ENCODE results near the gene FAM229B. TPM values are rescaled to one million over a fixed set of nuclear protein-coding genes. Genes with fewer than 3 reads are reported as not detected.

The FAM229B gene
- total and polyA plus RNA-seq, 11 donors: 28.6 to 85.8 (median 54.8) TPM

- Histone ChIP-seq H3K27ac (no peak overlapping the region), H3K36me3 (peaks cover 0 to 6% (median 0%) of the 10 kb centered on the region in 9 donors), H3K27me3 (no peaks in the 10 kb centered on the region), H3K4me3 (no peak overlapping the region), H3K4me1 (peaks cover 0 to 7% (median 0%) of the 10 kb centered on the region in 12 donors), H3K9me3 (no peaks in the 10 kb centered on the region)
- ATAC-seq: no peak
- intact Hi-C loops (cut with DNase I): no loop called here
- DNase-seq: no peak
- TF ChIP-seq POLR2A (IDR thresholded peaks at IDR 0.05) (no peak), CTCF (IDR thresholded peaks at IDR 0.05) (no peak)
- WGBS, 4 donors: 86 to 90% (median 88%) methylated on average over 3 of the region's 3 CpGs
Observed at GRCh38 chr6:112062966-112063365, 24.4 kb upstream of the FAM229B start.

GRCh38 chr6:112065426-112065986 is 21.9 kb upstream of the FAM229B start:
- Histone ChIP-seq H3K4me1 (peaks cover 0 to 7% (median 0%) of the 10 kb centered on the region in 12 donors), H3K36me3 (peaks cover 0 to 32% (median 15%) of the 10 kb centered on the region in 9 donors), H3K27me3 (no peaks in the 10 kb centered on the region), H3K4me3 (no peak overlapping the region), H3K9me3 (no peaks in the 10 kb centered on the region), H3K27ac (no peak overlapping the region)
- 59 to 76% (median 69%) methylated on average over 6 of the region's 6 CpGs for WGBS, 4 donors
- intact Hi-C loops (cut with DNase I): no loop called here
- ATAC-seq: peak in 1 of 4 donors; percentile 16
- DNase-seq: no peak
- no peak for TF ChIP-seq POLR2A (IDR thresholded peaks at IDR 0.05)
- no peak for TF ChIP-seq CTCF (IDR thresholded peaks at IDR 0.05)

GRCh38 chr6:112066606-112067005 is 20.8 kb upstream of the FAM229B start:
- WGBS, 4 donors: 81 to 86% (median 82%) methylated on average over 3 of the region's 3 CpGs
- DNase-seq (no peak), ATAC-seq (no peak)
- TF ChIP-seq POLR2A (IDR thresholded peaks at IDR 0.05) (no peak), CTCF (IDR thresholded peaks at IDR 0.05) (no peak)
- Histone ChIP-seq H3K27me3 (no peaks in the 10 kb centered on the region), H3K9me3 (no peaks in the 10 kb centered on the region), H3K4me3 (no peak overlapping the region), H3K36me3 (peaks cover 0 to 43% (median 26%) of the 10 kb centered on the region in 9 donors), H3K4me1 (peaks cover 0 to 7% (median 0%) of the 10 kb centered on the region in 12 donors), H3K27ac (no peak overlapping the region)
- intact Hi-C loops (cut with DNase I): no loop called here

- intact Hi-C loops (cut with DNase I): loop anchor here in 1 of 10 donors (5.0 kb wide), 1 partner anchor 46 kb away; no protein-coding TSS in a partner anchor
- H3K4me1 ChIP-seq: peaks cover 0 to 25% (median 9%) of the 10 kb centered on the region in 12 donors
- 86 to 93% (median 92%) methylated on average over 4 of the region's 4 CpGs for WGBS, 4 donors
- no peaks in the 10 kb centered on the region for H3K27me3 ChIP-seq
- DNase-seq (no peak), ATAC-seq (no peak)
- TF ChIP-seq POLR2A (IDR thresholded peaks at IDR 0.05) (no peak), CTCF (IDR thresholded peaks at IDR 0.05) (no peak)
- H3K36me3 ChIP-seq: peaks cover 0 to 89% (median 61%) of the 10 kb centered on the region in 9 donors
- H3K4me3 ChIP-seq: no peak overlapping the region
- H3K9me3 ChIP-seq: no peaks in the 10 kb centered on the region
- no peak overlapping the region for H3K27ac ChIP-seq
Observed at GRCh38 chr6:112081569-112081968, 5.8 kb upstream of the FAM229B start.
